ENCODE results near the gene MRTFA. TPM values are rescaled to one million over a fixed set of nuclear protein-coding genes. Genes with fewer than 3 reads are reported as not detected.

Gene MRTFA
- total and polyA plus RNA-seq, 10 donors = 17.6 to 138 (median 83.9) TPM

DNA sequence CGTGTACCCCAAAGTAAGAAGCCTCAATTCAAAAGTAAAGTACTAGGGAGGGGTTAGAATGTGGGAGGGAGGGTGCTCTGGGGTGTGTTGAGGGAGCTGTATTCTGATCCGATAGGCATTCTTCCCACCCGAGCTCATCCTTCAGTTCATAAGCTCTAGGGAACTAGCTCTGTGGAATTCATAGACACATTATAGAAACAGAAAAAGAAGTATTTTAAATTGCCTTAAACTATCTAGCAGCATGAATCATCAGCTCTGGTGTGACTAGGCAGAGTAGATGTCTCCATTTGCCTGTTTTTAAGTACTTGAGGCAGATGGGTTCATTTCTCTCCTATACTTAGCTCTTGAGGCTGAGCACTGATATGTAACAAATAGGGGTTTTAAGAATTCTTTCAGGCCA, 273.5 kb downstream of the MRTFA start:
- no peak for DNase-seq
- WGBS, 5 donors = 92 to 97% (median 92%) methylated on average over 3 of the region's 3 CpGs
- intact Hi-C loops (cut with DNase I; ENCODE audit: low total_unique reads) = no loop called here
- Histone ChIP-seq H3K27ac (no peak overlapping the region), H3K4me1 (no peaks in the 10 kb centered on the region), H3K27me3 (replicated peaks in 1 of 7) (no peaks in the 10 kb centered on the region), H3K4me3 (no peak overlapping the region), H3K9me3 (no peaks in the 10 kb centered on the region), H3K36me3 (peaks cover 10 to 100% (median 100%) of the 10 kb centered on the region in 6 donors)
- TF ChIP-seq POLR2A (IDR thresholded peaks at IDR 0.05) (no peak), POLR2AphosphoS5 (IDR thresholded peaks at IDR 0.05) (no peak)
- TF ChIP-seq, protein P1, sequence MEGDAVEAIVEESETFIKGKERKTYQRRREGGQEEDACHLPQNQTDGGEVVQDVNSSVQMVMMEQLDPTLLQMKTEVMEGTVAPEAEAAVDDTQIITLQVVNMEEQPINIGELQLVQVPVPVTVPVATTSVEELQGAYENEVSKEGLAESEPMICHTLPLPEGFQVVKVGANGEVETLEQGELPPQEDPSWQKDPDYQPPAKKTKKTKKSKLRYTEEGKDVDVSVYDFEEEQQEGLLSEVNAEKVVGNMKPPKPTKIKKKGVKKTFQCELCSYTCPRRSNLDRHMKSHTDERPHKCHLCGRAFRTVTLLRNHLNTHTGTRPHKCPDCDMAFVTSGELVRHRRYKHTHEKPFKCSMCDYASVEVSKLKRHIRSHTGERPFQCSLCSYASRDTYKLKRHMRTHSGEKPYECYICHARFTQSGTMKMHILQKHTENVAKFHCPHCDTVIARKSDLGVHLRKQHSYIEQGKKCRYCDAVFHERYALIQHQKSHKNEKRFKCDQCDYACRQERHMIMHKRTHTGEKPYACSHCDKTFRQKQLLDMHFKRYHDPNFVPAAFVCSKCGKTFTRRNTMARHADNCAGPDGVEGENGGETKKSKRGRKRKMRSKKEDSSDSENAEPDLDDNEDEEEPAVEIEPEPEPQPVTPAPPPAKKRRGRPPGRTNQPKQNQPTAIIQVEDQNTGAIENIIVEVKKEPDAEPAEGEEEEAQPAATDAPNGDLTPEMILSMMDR (IDR thresholded peaks at IDR 0.05 in 8 of 11, conservative IDR thresholded peaks at IDR 0.05 in 3 of 11) = no peak

DNA sequence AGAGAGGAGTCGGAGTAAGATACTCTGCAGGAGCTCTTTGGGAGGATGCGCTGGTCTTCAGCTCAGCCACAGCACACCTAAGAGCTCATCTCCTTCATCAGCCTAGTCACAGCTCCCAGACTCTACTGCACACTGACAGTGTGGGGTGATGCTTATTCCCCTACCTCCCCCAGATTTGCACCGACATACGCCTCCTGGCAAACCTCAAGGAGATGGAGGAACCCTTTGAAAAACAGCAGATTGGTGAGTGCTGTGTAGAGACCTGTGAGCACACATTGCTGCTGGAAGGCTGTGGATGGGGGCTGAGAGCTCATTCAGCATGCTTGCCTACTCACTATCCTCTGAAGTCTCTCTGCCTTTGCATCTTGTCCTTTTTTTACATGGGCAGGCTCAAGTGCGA, 275.4 kb downstream of the MRTFA start:
- H3K27ac ChIP-seq = no peak overlapping the region
- no peaks in the 10 kb centered on the region for H3K4me1 ChIP-seq
- H3K36me3 ChIP-seq = peaks cover 10 to 100% (median 99%) of the 10 kb centered on the region in 6 donors
- TF ChIP-seq, protein P1 (IDR thresholded peaks at IDR 0.05 in 8 of 11, conservative IDR thresholded peaks at IDR 0.05 in 3 of 11) = no peak
- TF ChIP-seq POLR2A (IDR thresholded peaks at IDR 0.05) = no peak
- no peak for TF ChIP-seq POLR2AphosphoS5 (IDR thresholded peaks at IDR 0.05)
- intact Hi-C loops (cut with DNase I; ENCODE audit: low total_unique reads) = no loop called here
- H3K4me3 ChIP-seq = no peak overlapping the region
- 96 to 99% (median 97%) methylated on average over 5 of the region's 5 CpGs for WGBS, 5 donors
- no peak for DNase-seq
- H3K9me3 ChIP-seq = no peaks in the 10 kb centered on the region
- H3K27me3 ChIP-seq (replicated peaks in 1 of 7) = no peaks in the 10 kb centered on the region

Other genes starting within 250 kb of the MRTFA start
- gene MCHR1, start 42.8 kb upstream of the MRTFA start, total RNA-seq = under 1 TPM in 2 of 7 donors, not detected in 5; 0.36 to 0.70 TPM
- gene MCHR1, start 42.8 kb upstream of the MRTFA start, polyA plus RNA-seq = under 1 TPM; 0.10 to 0.23 (median 0.17) TPM
- gene SLC25A17, start 182.6 kb upstream of the MRTFA start, total RNA-seq = 10 to 100 TPM; 11.4 to 16.1 (median 14.0) TPM
- 10 to 100 TPM; 12.3 to 15.1 (median 13.1) TPM for gene SLC25A17, start 182.6 kb upstream of the MRTFA start, polyA plus RNA-seq
- 100 to 1,000 TPM in 6 of 7 donors, 10 to 100 TPM in 1; 98.3 to 162 (median 122) TPM for gene ST13, start 219.9 kb upstream of the MRTFA start, total RNA-seq
- gene ST13, start 219.9 kb upstream of the MRTFA start, polyA plus RNA-seq = 10 to 100 TPM; 56.2 to 86.9 (median 77.1) TPM
- 10 to 100 TPM; 12.2 to 22.7 (median 14.6) TPM for gene XPNPEP3, start 220.4 kb upstream of the MRTFA start, total RNA-seq
- 1 to 10 TPM; 3.2 to 4.1 (median 3.6) TPM for gene XPNPEP3, start 220.4 kb upstream of the MRTFA start, polyA plus RNA-seq
- gene DNAJB7, start 225.4 kb upstream of the MRTFA start, total RNA-seq = not detected
- not detected for gene DNAJB7, start 225.4 kb upstream of the MRTFA start, polyA plus RNA-seq